ENCODE data around the gene TNC.
"Not testable (repeated sequence)": the region's sequence is repeated elsewhere in the genome, so short reads cannot be mapped to it uniquely, and the experiment has no call there.

The TNC gene

DNA sequence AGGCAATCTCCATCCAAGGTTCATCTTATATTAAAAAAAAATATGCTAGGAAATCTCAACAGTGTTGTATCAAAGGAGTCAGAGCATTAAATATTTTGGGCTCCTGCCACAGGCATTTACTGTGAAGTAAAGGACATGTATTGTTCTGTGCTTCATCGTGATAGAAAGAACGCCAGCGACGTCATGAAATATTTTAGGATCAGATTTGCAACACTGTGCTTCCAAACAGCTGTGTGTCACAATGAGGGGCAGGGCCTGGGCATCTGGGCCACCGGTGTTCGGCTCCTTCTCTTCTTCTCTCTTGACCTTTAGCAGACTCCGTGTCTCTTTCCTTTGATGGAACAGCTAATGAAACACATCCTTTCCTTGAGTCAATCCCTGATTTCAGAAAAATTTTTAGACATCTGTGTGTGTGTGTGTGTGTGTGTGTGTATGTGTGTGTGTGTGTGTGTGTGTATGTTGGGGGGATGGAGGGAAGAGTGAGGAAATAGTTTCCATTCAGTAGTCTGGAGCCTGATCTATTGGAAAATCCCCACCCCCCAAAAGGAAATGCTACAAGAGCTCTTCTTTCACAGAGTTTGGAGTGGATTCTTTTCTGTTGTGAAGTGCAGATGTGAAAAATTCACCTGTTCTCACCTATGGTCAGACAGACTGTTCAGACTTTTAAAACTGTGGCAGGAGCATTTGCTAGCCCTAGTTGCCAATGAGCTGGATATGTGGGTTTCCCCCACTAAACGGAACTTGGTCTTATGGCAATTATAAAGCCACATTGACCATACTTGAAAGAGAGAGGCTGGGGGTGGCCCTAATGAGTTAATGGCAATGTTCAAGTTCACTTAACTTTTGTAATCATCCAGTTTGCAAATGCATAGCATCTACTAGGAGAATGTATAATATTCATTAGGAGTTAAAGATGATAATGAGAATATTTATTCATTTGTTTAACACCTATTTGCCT is 18.1 kb upstream of the TNC start:
- DNase-seq (ENCODE audit: low read depth in 1 of 2, low spot score in 1 of 2): no peak

DNA sequence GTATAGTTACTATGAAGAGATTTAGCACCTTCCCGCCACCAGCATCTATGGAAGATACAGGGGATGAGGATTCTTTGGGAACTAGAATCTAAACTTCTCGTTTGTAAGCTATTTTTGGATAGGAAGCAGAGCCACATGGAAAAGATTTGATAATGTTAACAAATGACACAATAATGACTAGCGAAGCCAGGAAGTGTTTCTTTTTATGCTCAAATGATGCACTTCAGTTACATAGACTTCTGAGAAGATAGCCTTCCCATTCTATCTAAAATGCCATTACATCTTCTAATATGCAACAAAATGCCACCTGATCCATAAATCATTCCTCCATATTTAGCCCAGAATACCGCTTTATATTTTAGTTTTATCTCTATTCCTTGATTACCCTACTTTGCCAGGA is 17.0 kb upstream of the TNC start:
- no peak for DNase-seq (ENCODE audit: low read depth in 1 of 2, low spot score in 1 of 2)

- DNase-seq (ENCODE audit: low read depth in 1 of 2, low spot score in 1 of 2): no peak
Observed at GRCh38 chr9:115133649-115134048, 15.7 kb upstream of the TNC start.

DNA sequence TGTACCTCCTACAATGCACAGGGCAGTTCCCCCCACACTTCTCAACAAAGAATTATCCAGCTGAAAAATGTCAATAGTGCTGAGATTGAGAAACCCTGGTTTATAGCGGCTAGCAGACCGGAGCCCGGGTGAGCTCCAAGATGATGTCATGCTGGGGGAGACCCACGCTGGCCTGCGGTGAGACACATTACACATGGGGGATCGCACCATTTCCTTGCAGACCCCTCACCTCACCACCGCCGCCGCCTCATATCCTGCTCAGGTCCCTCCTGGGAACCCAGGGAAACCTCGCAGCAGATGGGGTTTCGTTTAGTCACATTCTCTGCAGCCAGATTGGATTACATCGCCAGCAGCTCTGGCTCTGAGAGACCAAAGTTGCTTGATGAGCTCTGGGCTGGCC is 14.7 kb upstream of the TNC start:
- DNase-seq (ENCODE audit: low read depth in 1 of 2, low spot score in 1 of 2): no peak

GRCh38 chr9:115130176-115130575 is 12.2 kb upstream of the TNC start:
- DNase-seq (ENCODE audit: low read depth in 1 of 2, low spot score in 1 of 2): no peak

DNA sequence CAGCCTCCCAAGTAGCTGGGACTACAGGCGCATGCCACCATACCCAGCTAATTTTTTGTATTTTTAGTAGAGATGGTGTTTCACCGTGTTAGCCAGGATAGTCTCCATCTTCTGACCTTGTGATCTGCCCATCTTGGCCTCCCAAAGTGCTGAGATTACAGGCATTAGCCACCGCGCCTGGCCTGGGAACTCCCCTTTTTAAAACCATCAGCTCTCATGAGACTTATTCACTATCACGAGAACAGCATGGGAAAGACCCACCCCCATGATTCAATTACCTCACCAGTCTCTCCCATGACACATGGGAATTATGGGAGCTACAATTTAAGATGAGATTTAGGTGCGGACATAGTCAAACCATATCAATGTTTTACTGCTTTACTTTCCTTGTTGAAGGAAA is 10.8 kb upstream of the TNC start:
- not testable (repeated sequence) for DNase-seq (ENCODE audit: low read depth in 1 of 2, low spot score in 1 of 2)

GRCh38 chr9:115127191-115127817 is 9.3 kb upstream of the TNC start:
- no peak for DNase-seq (ENCODE audit: low read depth in 1 of 2, low spot score in 1 of 2)

DNA sequence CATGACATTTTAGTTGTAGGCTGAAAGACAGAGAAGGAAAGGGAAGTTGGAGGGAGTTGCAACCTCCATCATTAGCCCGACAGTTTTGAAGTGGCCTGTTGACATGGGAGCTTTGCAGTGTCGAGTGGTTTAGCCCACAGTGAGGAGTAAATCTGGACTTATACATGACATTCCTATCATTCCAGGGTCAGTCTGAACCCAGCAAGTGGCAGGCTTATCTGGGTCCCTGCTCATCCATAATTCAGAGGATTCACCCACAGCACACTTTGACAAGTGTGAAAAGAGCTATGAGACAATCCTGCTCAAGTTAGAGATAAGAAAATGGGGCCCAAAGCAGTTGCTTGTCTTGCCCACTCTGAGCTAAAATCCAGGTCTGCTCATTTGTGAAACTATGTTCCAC is 8.4 kb upstream of the TNC start:
- DNase-seq (ENCODE audit: low read depth in 1 of 2, low spot score in 1 of 2): no peak

GRCh38 chr9:115122937-115123336 is 5.0 kb upstream of the TNC start:
- no peak for DNase-seq (ENCODE audit: low read depth in 1 of 2, low spot score in 1 of 2)

DNA sequence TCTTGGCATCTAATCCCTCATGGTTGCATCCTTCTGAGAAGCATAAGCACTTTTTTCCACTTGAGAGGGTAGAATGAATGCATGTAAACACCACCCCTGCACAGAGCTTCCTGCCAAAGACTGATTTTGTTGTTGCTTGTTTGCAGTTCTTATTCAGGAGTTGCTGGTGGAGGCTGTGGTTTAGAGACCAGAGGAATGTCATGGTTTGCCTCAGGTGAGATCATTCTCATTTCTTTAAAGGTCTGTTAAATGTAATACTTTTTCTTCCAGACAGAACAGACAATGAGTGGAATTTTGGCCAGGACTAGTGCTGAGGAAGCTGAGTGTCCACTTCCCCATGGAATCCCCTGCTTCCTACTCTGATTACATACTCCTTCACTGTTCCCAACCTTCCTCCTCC is 3.2 kb upstream of the TNC start:
- no peak for DNase-seq (ENCODE audit: low read depth in 1 of 2, low spot score in 1 of 2)

DNA sequence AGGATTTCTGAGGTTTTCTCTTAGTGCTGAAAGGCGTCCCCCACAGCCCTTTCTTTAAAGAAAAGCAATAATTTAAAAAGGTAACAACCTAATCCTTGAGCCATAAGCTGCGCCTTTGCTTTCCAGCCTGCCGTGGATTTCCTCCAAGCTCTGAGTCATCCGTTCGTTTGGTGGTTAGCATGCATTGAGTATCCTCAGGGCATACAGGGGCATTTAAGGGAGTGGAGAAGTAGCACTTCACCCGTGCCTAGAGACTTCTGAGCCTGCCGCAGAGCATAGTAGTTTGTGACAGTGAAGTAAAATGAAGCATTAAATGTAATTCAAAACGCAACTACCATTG is 892 bp upstream of the TNC start:
- DNase-seq (ENCODE audit: low read depth in 1 of 2, low spot score in 1 of 2): no peak

DNA sequence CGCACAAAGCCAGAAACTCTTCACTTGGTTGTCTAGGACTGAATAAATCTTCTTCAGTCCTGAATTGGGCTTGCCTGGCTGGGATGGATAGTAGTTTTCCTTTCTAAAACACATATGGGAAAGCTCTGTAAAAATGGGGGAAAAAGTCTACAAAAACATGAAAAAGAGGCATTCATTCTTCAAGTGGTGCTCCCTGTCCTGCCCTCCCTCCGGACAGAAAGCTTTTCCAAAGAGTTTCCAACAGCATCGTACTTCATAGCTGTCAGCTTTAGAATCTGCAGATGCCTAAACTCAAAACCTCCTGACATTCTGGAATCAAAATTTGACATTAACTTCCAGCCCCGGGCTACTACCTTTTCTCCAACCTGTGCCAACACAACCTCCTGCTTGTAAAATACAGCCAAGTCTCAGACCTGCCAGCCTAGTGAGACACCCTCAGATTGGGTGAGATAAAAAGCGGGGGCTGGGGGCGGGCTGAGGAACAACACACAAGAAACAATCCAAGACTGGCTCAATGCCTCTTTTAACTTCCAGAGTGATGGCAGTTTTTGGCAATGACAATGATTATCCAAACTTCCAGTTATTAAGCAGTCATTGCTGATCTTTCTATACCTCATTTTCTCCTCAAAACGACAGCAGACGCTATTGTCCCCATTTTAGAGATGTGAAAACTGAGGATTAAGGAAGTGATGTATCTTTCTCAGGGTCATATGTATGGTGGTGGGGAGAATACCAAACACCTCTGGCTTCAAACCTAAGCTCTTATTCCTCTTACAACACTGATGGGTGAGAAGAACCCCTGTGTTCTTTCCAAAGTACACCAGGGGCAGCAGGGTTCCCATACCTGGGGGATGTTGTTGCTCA is 1.3 kb downstream of the TNC start:
- DNase-seq (ENCODE audit: low read depth in 1 of 2, low spot score in 1 of 2): no peak

DNA sequence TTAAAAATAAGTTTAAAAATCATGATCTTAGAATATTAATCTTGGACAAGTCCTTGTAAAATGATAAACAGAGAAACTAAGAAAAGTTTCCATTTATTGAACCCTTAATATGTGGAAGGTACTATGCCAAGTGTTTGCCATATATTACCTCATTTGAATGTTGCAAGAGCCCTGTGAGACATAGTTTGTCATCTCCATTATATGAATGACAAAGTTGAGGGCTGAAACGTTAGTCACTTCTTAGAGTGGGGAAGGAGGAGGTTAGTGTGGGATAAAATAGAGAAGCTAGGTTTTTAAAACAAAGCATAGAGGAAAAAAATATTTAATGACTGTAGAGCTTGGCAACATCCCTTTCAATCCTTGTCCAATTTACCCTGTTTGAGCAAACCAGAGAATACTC is 2.0 kb downstream of the TNC start:
- no peak for DNase-seq (ENCODE audit: low read depth in 1 of 2, low spot score in 1 of 2)

- no peak for DNase-seq (ENCODE audit: low read depth in 1 of 2, low spot score in 1 of 2)
Observed at GRCh38 chr9:115115117-115115880, 2.7 kb downstream of the TNC start.

DNA sequence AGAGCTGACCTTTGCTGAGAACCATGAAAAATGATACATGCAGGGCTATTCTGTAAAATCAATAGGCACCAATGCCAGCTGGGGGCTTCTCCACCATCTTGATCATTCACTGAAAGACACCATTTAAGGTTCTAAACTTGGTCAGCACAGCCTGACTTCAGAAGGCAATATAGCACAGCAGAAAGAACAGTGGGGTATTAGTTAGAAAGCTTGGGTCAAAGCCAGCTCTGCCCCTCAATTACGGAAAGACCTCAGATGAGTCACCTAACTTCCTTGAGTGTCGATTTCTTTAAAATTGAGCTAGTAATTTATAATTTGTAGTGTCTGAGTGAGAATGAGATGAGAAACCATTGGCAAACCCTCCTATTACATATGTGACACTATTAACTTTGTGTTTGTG is 3.4 kb downstream of the TNC start:
- DNase-seq (ENCODE audit: low read depth in 1 of 2, low spot score in 1 of 2): no peak

DNA sequence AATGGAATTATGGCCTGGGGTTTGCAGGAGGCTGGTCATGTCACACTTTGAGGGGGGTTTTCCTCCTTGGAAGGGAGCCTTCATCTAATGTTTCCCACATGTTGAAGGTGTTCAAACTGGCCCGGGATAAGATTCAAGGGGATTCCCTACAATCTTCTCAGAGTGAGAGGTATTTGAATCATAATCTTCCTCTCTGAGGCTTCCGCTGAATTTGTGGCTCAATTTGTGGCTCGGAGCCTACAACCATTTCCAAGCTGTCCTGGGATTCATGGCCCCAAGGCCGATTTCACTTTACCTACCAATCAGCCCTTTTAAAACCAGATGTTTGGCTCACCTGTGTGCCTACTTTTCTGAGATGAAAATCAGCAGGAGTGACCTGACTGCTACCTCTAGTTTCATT is 3.9 kb downstream of the TNC start:
- DNase-seq (ENCODE audit: low read depth in 1 of 2, low spot score in 1 of 2): no peak

- no peak for DNase-seq (ENCODE audit: low read depth in 1 of 2, low spot score in 1 of 2)
Observed at GRCh38 chr9:115111874-115112273, 6.1 kb downstream of the TNC start.

- DNase-seq (ENCODE audit: low read depth in 1 of 2, low spot score in 1 of 2): no peak
Observed at GRCh38 chr9:115109486-115109885, 8.5 kb downstream of the TNC start.

- no peak for DNase-seq (ENCODE audit: low read depth in 1 of 2, low spot score in 1 of 2)
Observed at GRCh38 chr9:115107701-115108100, 10.3 kb downstream of the TNC start.

GRCh38 chr9:115106642-115107041 is 11.3 kb downstream of the TNC start:
- no peak for DNase-seq (ENCODE audit: low read depth in 1 of 2, low spot score in 1 of 2)

DNA sequence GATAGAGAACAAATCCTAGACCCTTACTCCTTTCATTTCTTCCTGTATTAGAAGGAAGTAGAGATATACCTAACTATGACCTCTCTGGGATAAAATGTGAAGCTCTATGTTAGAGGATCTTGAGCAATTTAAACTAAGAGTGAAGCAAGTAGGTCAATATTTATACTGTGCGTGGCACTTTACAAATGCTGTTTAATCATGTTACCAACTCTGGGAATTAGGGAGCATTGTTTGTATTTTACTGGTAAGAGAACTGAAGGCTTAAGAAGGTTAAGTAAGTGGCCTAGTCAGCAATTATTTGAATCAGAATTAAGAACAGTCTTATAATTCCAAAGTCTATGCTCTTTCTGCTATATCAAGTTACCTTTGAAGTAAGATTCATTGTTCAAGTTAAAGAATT is 12.0 kb downstream of the TNC start:
- DNase-seq (ENCODE audit: low read depth in 1 of 2, low spot score in 1 of 2): no peak

All from activated T-helper 1 cell treated with anti-CD3 and anti-CD28 coated beads, Interleukin-2, amount 50 U/mL, for 16 hours (primary cell).